Measurements from ENCODE around the gene SSMEM1. TPM values are rescaled to one million over a fixed set of nuclear protein-coding genes. Genes with fewer than 3 reads are reported as not detected.
"Not testable (repeated sequence)": the region's sequence is repeated elsewhere in the genome, so short reads cannot be mapped to it uniquely, and the experiment has no call there.

SSMEM1 gene
- total RNA-seq, 1 donor from 2014 or later, result not detected

- H3K27ac Mint-ChIP-seq, result peak overlapping the region; percentile 7
Observed at GRCh38 chr7:130243486-130243885, 35.8 kb downstream of the SSMEM1 start.

DNA sequence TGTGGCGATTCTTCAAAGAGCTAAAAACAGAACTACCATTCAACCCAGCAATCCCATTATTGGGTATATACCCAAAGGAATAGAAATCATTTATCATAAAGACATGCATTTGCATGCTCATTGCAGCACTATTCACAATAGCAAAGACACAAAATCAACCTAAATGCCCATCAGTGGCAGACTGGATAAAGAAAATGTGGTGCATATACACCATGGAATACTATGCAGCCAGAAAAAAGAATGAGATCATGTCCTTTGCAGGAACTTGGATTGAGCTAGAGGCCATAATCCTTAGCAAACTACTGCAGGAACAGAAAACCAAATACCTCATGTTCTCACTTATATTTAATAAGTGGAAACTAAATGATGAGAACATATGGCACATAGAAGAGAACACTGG is 38.8 kb downstream of the SSMEM1 start:
- H3K4me1 Mint-ChIP-seq, result peaks cover 14% of the 10 kb centered on the region
- not testable (repeated sequence) for H3K27me3 Mint-ChIP-seq; H3K27ac Mint-ChIP-seq; DNase-seq; H3K36me3 Mint-ChIP-seq (ENCODE audit: low read depth); H3K4me3 Mint-ChIP-seq; H3K9me3 Mint-ChIP-seq
- intact Hi-C loops (cut with micrococcal nuclease), result loop anchor here (10.0 kb wide), 1 partner anchor 588 kb away; no protein-coding TSS in a partner anchor

More at GRCh38 chr7:130243486-130243885, 35.8 kb downstream of the SSMEM1 start:
- intact Hi-C loops (cut with micrococcal nuclease), result loop anchor here (2.0 to 10.0 kb wide), 5 partner anchors 171 to 591 kb away; partner anchors contain the start of gene MEST
- not testable (repeated sequence) for DNase-seq; H3K9me3 Mint-ChIP-seq; H3K4me3 Mint-ChIP-seq; H3K36me3 Mint-ChIP-seq (ENCODE audit: low read depth); H3K27me3 Mint-ChIP-seq
- peaks cover 14% of the 10 kb centered on the region for H3K4me1 Mint-ChIP-seq

GRCh38 chr7:130248842-130249241 is 41.2 kb downstream of the SSMEM1 start:
- not testable (repeated sequence) for H3K36me3 Mint-ChIP-seq (ENCODE audit: low read depth); H3K4me3 Mint-ChIP-seq; H3K4me1 Mint-ChIP-seq; DNase-seq; H3K27me3 Mint-ChIP-seq; H3K9me3 Mint-ChIP-seq; H3K27ac Mint-ChIP-seq
- intact Hi-C loops (cut with micrococcal nuclease), result loop anchor here (10.0 kb wide), 1 partner anchor 586 kb away; no protein-coding TSS in a partner anchor

- intact Hi-C loops (cut with micrococcal nuclease), result loop anchor here (10.0 kb wide), 1 partner anchor 585 kb away; no protein-coding TSS in a partner anchor
- DNase-seq; H3K9me3 Mint-ChIP-seq; H3K36me3 Mint-ChIP-seq (ENCODE audit: low read depth); H3K4me1 Mint-ChIP-seq; H3K4me3 Mint-ChIP-seq; H3K27me3 Mint-ChIP-seq; H3K27ac Mint-ChIP-seq: not testable (repeated sequence)
Observed at GRCh38 chr7:130249626-130250025, 42.0 kb downstream of the SSMEM1 start.

- no peak overlapping the region for H3K27ac Mint-ChIP-seq
- intact Hi-C loops (cut with micrococcal nuclease), result no loop called here
- H3K27me3 Mint-ChIP-seq, result peaks cover 5% of the 10 kb centered on the region
- H3K36me3 Mint-ChIP-seq (ENCODE audit: low read depth), result no peaks in the 10 kb centered on the region
- no peak for DNase-seq
- no peak overlapping the region for H3K4me3 Mint-ChIP-seq
- no peaks in the 10 kb centered on the region for H3K4me1 Mint-ChIP-seq
- H3K9me3 Mint-ChIP-seq, result peaks cover 6% of the 10 kb centered on the region
Observed at GRCh38 chr7:130254555-130254954, 46.9 kb downstream of the SSMEM1 start.

GRCh38 chr7:130256704-130257103 is 49.0 kb downstream of the SSMEM1 start:
- H3K27me3 Mint-ChIP-seq, result peaks cover 5% of the 10 kb centered on the region
- peaks cover 6% of the 10 kb centered on the region for H3K9me3 Mint-ChIP-seq
- no peak overlapping the region for H3K27ac Mint-ChIP-seq
- H3K4me3 Mint-ChIP-seq, result no peak overlapping the region
- no peaks in the 10 kb centered on the region for H3K4me1 Mint-ChIP-seq
- no peak for DNase-seq
- H3K36me3 Mint-ChIP-seq (ENCODE audit: low read depth), result no peaks in the 10 kb centered on the region
- intact Hi-C loops (cut with micrococcal nuclease), result no loop called here

DNA sequence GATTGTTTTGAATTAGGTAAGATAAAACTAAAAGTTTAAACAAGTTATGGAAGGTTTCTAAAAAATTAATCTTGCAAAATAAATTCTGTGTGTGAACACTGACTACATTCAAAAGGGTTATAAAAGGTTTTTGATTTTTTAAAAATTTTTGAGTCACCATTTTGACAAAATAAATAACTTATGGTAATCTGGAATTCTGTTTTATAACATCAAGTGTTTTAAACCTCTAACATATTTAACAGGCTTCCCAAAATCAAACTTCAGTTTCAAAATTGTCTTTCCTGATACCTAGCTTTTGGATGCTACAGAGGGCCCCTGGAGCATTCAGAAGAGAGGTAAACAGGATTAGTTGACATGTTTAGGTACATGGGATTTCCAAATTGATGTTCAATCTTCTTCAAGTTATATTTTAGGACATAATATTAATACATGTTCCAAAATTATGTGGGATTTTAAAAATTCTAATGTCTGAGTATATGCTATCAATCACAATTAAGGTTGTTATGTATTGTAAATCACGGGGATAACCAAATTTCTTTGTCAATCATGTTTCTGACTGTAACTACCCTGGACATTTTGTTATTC is 50.9 kb downstream of the SSMEM1 start:
- intact Hi-C loops (cut with micrococcal nuclease), result no loop called here
- no peak overlapping the region for H3K27ac Mint-ChIP-seq

DNA sequence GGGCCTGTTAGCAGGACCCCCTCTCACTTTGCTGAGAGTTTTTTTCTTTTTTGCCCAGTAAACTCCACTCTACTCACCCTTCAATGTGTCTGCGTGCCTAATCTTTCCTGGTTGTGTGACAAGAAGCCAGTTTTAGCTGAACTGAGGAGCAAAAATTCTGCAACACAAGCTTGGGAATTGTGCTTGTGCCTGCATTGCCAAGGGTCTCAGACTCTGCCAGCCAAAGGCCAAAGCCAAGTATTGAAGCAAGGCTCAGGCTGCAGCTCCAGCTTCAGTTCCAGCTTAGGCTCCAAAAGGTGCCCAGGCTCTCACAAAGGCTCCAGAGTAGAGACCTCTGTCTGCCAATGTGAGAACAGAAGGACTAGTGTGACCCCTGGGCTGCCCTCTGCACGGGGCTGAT is 54.8 kb downstream of the SSMEM1 start:
- Mint-ChIP-seq H3K4me3 (no peak overlapping the region), H3K4me1 (no peaks in the 10 kb centered on the region), H3K27ac (no peak overlapping the region), H3K9me3 (no peaks in the 10 kb centered on the region), H3K36me3 (ENCODE audit: low read depth) (no peaks in the 10 kb centered on the region), H3K27me3 (no peaks in the 10 kb centered on the region)
- no peak for DNase-seq
- intact Hi-C loops (cut with micrococcal nuclease), result no loop called here

More for the DNA sequence above, 50.9 kb downstream of the SSMEM1 start:
- Mint-ChIP-seq H3K9me3 (peaks cover 2% of the 10 kb centered on the region), H3K27me3 (no peaks in the 10 kb centered on the region), H3K4me3 (no peak overlapping the region), H3K36me3 (ENCODE audit: low read depth) (no peaks in the 10 kb centered on the region), H3K4me1 (no peaks in the 10 kb centered on the region)
- no peak for DNase-seq

DNA sequence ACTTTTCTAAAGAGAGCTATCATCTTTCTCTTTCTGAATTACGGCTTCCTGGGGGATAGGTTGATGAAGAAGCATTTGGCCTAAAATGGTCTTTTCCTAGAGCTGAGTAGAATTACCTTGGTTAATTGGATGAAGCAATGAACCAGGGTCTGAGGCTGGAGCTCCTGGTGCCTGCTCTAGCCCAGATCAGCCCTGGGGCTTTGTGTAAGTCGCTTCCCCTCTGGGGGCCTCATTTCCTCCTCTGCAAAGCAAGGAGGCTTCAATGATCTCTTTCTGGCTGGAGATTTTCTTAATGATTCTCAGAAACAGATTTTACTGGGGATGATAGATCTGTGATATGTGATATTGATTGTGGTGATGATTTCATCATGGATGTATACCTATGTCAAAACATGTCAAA is 55.5 kb downstream of the SSMEM1 start:
- Mint-ChIP-seq H3K4me3 (no peak overlapping the region), H3K36me3 (ENCODE audit: low read depth) (no peaks in the 10 kb centered on the region), H3K9me3 (no peaks in the 10 kb centered on the region), H3K4me1 (peaks cover 2% of the 10 kb centered on the region), H3K27me3 (no peaks in the 10 kb centered on the region), H3K27ac (no peak overlapping the region)
- intact Hi-C loops (cut with micrococcal nuclease), result no loop called here
- DNase-seq, result no peak

Other genes with a start within 250 kb of the SSMEM1 start
- 25.0 and 26.0 TPM in 2 replicates for gene ZC3HC1, start 156.5 kb upstream of the SSMEM1 start, total RNA-seq
- gene KLHDC10, start 137.3 kb upstream of the SSMEM1 start, total RNA-seq, result 14.4 and 16.8 TPM in 2 replicates
- gene TMEM209, start 2.5 kb upstream of the SSMEM1 start, total RNA-seq, result 48.2 and 52.9 TPM in 2 replicates
- 0.14 TPM in 2 replicates for gene CPA2, start 59.0 kb downstream of the SSMEM1 start, total RNA-seq
- not detected in 2 replicates for gene CPA4, start 85.3 kb downstream of the SSMEM1 start, total RNA-seq
- 0.47 and 0.93 TPM in 2 replicates for gene CPA5, start 137.0 kb downstream of the SSMEM1 start, total RNA-seq
- gene CPA1, start 172.6 kb downstream of the SSMEM1 start, total RNA-seq, result not detected in 2 replicates
- 14.3 and 16.7 TPM in 2 replicates for gene CEP41, start 233.2 kb downstream of the SSMEM1 start, total RNA-seq